Measurements from ENCODE around the gene ADAP2.

- no peak for TF ChIP-seq CTCF (IDR thresholded peaks at IDR 0.05)
- TF ChIP-seq POLR2A (IDR thresholded peaks at IDR 0.05) = no peak
Observed at GRCh38 chr17:30915833-30916611, 5.7 kb upstream of the ADAP2 start.
